Thymus (tissue), 11 donors: Measurements from ENCODE around the gene IL15. TPM values are rescaled to one million over a fixed set of nuclear protein-coding genes. Genes with fewer than 3 reads are reported as not detected.
"Not testable (repeated sequence)": the region's sequence is repeated elsewhere in the genome, so short reads cannot be mapped to it uniquely, and the experiment has no call there.

ENCODE experiments used
- DNase-seq, 9 donors: peaks; one replicate each; pipeline ENCODE4 v3.0.0-alpha.2; 2013; ENCODE audit warnings: low spot score in 9 of 9, low read depth in 6 of 9, missing footprints in 1 of 9
- H3K27ac ChIP-seq, 2 donors: one replicate each; pipeline ENCODE4 v1.5.1; 2013; ENCODE audit warnings: control low read depth in 1 of 2, low read depth in 1 of 2, low read length in 1 of 2, mild to moderate bottlenecking in 1 of 2, moderate library complexity in 1 of 2
- H3K27me3 ChIP-seq, 2 donors: one replicate each; pipeline ENCODE4 v1.5.1; 2013; ENCODE audit warnings: low read length in 1 of 2; ENCODE audit not compliant: control insufficient read depth in 2 of 2, insufficient read depth in 1 of 2
- H3K36me3 ChIP-seq, 2 donors: one replicate each; pipeline ENCODE4 v1.5.1; 2013; ENCODE audit warnings: low read length in 1 of 2, mild to moderate bottlenecking in 1 of 2, moderate library complexity in 1 of 2; ENCODE audit not compliant: control insufficient read depth in 2 of 2, insufficient read depth in 2 of 2
- H3K4me1 ChIP-seq, 2 donors: one replicate each; pipeline ENCODE4 v1.5.1; 2013; ENCODE audit warnings: low read length in 2 of 2; ENCODE audit not compliant: control insufficient read depth in 2 of 2, insufficient read depth in 2 of 2
- H3K4me3 ChIP-seq, 2 donors: one replicate each; pipeline ENCODE4 v1.5.1; 2013; ENCODE audit warnings: low read length in 2 of 2, control low read depth in 1 of 2, mild to moderate bottlenecking in 1 of 2
- H3K9me3 ChIP-seq, 2 donors: one replicate each; pipeline ENCODE4 v1.5.1; 2013; ENCODE audit warnings: low read length in 1 of 2, mild to moderate bottlenecking in 1 of 2; ENCODE audit not compliant: control insufficient read depth in 2 of 2, insufficient read depth in 1 of 2
- WGBS: extraction: QIAGEN DNeasy Blood & Tissue Kit; methylation state at CpG from one replicate; pipeline ENCODE4 v1.1.7; 2013; 5-methylcytosine and 5-hydroxymethylcytosine counted together
- polyA plus RNA-seq: library from polyadenylated mRNA; stranded (reverse); fragments of 200-250 nt; gene quantifications from one replicate; pipeline ENCODE4 v1.2.3, GENCODE V29; 2013
- total RNA-seq: library from RNA; stranded (reverse); fragments of 120-200 nt; gene quantifications from one replicate; pipeline ENCODE4 v1.2.4, GENCODE V29; 2013
- donor health status: healthy.

The IL15 gene
- total and polyA plus RNA-seq, 2 donors: 9.1 to 38.9 TPM

DNA sequence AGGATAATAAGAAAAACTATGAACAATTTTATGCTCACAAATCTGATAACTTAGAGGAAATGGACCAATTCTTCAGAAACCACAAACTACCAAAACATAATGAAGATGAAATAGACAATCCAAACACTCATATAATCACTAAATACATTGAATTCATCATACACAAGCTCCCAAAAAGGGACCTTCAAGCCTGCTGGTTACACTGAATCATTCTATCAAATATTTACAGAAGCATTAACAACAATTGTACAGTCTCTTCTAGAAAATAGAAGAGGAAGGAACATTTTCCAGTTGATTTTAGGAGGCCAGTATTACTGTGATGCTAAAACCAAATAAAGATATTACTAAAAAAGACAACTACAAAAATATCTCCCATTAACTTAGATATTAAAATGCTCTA, 88.3 kb downstream of the IL15 start:
- Histone ChIP-seq H3K4me3 (no peak overlapping the region), H3K36me3 (no peaks in the 10 kb centered on the region), H3K27me3 (no peaks in the 10 kb centered on the region), H3K9me3 (no peaks in the 10 kb centered on the region), H3K27ac (no peak overlapping the region), H3K4me1 (no peaks in the 10 kb centered on the region)
- no peak for DNase-seq

DNA sequence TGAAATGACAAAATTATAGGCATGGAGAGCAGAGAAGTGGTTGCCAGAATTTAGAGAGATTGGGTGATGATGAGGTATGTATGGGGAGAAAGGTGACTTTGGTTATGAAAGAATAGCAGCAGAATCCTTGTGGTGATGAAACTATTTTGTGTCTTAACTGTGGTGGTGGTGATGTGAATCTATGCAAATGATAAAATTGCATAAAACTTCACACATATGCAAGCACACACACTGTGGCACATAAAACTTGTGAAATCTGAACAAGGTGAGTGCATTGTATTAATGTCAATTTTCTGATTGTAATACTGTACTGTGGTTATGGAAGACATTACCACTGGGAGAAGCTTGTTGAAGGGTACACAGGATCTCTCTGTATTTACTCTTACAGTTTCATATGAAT, 91.0 kb downstream of the IL15 start:
- Histone ChIP-seq H3K4me1 (no peaks in the 10 kb centered on the region), H3K4me3 (no peak overlapping the region), H3K36me3 (no peaks in the 10 kb centered on the region), H3K9me3 (no peaks in the 10 kb centered on the region), H3K27me3 (no peaks in the 10 kb centered on the region), H3K27ac (no peak overlapping the region)
- DNase-seq: no peak

DNA sequence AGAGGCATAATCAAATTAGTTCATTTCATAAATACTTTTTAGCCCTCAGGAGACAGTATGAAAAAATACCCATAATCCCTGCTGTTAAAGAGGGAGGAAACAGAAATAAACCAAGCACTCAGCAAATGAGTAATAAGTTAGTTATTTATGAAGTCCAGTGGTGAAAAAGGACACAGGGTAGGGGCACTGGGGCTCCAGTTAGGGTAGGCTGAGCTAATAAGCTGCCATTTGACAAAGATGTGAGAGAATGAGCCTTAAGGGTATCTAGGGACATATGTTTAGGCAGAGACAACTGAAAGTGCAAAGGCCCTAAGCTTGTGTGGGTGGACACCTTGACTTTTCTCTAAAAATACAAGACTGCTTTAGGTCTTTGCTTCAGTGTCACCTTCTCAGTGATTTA, 94.4 kb downstream of the IL15 start:
- no peak overlapping the region for H3K27ac ChIP-seq
- no peaks in the 10 kb centered on the region for H3K9me3 ChIP-seq
- no peaks in the 10 kb centered on the region for H3K27me3 ChIP-seq
- H3K4me3 ChIP-seq: no peak overlapping the region
- no peaks in the 10 kb centered on the region for H3K4me1 ChIP-seq
- DNase-seq: no peak
- H3K36me3 ChIP-seq: no peaks in the 10 kb centered on the region

DNA sequence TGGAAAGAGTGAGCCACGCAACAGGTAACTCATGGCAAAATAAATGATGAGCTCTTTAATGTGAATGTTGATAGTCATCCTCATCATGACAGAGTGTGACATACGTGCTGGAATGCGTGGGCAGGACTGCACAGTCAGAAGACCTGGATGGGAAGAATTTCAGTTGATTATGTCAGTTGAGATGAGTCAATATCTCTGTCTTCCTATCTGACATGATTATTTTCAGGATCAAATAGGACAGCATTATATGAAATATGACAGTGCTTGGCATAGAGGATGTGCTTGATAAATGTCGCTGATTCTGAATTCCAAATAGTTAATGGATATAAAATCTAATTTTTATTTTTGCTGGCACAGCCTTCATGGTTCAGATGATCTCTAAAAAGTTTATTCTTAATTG, 95.1 kb downstream of the IL15 start:
- WGBS: 97% methylated on average over 4 of the region's 4 CpGs
- Histone ChIP-seq H3K4me1 (no peaks in the 10 kb centered on the region), H3K9me3 (no peaks in the 10 kb centered on the region), H3K36me3 (no peaks in the 10 kb centered on the region), H3K27me3 (no peaks in the 10 kb centered on the region), H3K27ac (no peak overlapping the region), H3K4me3 (no peak overlapping the region)
- DNase-seq: no peak

DNA sequence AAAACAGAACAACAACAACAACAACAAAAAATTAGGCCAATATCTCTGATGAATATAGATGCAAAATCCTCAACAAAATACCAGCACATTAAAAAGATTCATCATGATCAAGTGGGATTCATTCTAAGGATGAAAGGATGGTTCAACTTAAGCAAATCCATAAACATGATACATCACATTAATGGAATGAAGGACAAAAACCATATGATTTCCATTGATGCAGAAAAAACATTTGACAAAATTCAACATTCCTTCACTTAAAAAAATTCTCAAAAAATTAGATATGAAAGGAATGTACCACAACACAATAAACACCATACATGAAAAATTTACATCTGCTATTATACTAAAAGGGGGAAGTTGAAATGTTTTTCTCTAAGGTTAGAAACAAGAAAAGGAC, 103.3 kb downstream of the IL15 start:
- Histone ChIP-seq H3K9me3 (no peaks in the 10 kb centered on the region), H3K4me3 (no peak overlapping the region), H3K27ac (no peak overlapping the region), H3K36me3 (no peaks in the 10 kb centered on the region), H3K27me3 (no peaks in the 10 kb centered on the region), H3K4me1 (no peaks in the 10 kb centered on the region)
- DNase-seq: no peak

DNA sequence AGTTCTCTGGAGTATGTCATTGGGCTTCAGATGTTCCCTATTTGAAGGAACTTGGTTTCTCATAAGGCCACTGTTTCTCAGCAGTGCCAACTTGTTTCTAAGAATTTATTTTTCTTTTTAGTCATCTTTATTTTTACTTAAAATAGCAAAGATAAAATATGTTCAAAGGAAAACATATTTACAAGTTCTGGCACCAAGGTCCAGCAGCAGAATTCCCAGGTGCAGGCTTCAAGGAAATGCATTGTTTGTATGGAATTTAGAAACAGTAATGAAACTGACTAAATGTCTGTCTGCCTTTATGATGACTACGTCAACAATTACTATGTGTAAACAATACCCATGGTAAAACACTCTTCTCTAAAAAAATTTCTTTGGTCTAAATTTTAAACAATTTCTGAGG, 109.6 kb downstream of the IL15 start:
- Histone ChIP-seq H3K27me3 (no peaks in the 10 kb centered on the region), H3K4me3 (no peak overlapping the region), H3K27ac (no peak overlapping the region), H3K36me3 (no peaks in the 10 kb centered on the region), H3K4me1 (no peaks in the 10 kb centered on the region), H3K9me3 (no peaks in the 10 kb centered on the region)
- WGBS: 98% methylated on average over 1 of the region's 1 CpG
- DNase-seq: no peak

DNA sequence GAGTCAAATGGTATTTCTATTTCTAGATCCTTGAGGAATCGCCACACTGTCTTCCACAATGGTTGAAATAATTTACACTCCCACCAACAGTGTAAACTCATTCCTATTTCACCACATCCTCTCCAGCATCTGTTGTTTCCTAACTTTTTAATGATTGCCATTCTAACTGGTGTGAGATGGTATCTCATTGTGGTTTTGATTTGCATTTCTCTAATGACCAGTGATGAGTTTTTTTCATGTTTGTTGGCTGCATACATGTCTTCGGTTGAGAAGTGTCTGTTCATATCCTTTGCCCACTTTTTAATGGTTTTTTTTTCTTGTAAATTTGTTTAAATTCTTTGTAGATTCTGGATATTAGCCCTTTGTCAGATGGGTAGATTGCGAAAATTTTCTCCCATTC, 115.4 kb downstream of the IL15 start:
- 99% methylated on average over 3 of the region's 3 CpGs for WGBS
- H3K36me3 ChIP-seq, H3K27me3 ChIP-seq, H3K4me1 ChIP-seq, H3K27ac ChIP-seq, H3K4me3 ChIP-seq, DNase-seq, H3K9me3 ChIP-seq: not testable (repeated sequence)

DNA sequence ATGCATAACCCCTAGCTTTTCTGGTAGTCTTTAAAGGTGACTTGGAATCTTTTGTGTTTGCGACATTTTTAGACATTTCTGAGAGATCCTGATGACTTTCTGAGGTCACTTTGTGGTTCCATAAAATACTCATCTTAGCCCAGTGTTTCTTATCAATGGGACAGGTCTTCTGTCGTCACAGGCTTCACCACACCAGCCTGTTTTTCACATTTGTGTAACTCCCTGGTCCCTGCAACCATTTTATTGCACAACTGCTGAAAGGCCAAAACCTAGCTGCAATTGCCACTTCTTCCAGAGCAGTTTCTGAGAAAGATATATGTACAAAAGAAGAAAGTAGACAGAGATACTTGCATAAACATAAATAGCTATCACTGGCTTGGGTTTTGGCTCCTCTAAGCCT, 120.9 kb downstream of the IL15 start:
- WGBS: 91% methylated on average over 2 of the region's 2 CpGs

DNA sequence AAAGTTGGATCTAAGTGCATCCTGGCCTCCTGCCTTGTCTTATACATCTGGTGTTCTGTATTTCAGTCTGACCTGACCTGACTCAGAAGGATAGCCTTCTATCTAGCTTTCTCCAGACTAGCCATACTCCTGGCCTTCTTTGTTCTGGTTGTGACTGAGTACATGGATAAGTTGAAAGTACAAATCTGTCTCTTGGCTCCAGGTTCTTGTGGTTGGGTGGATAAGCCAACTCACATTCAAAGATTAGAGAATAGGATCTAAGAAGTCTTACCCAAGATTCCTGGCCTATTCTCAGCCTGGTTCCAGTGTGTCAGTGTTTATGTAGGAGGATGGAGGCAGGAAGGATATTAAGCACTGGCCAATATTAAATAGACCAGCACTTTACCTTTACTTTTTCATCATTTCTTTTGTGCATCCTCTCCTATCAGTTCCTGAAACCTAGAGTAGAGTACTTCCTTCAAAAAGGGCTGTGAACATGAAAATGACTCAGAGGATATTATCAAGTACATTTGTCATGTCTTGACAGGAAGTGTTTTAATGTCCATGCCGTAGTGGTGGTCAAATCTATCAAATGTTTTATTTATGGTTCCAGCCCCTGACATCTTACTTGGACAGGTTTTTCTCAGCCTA, 123.5 kb downstream of the IL15 start:
- no peaks in the 10 kb centered on the region for H3K4me1 ChIP-seq
- no peaks in the 10 kb centered on the region for H3K9me3 ChIP-seq
- WGBS: 32% methylated on average over 1 of the region's 1 CpG
- H3K27me3 ChIP-seq: no peaks in the 10 kb centered on the region
- no peak overlapping the region for H3K4me3 ChIP-seq
- no peak overlapping the region for H3K27ac ChIP-seq
- no peaks in the 10 kb centered on the region for H3K36me3 ChIP-seq
- DNase-seq: no peak

More for the DNA sequence above, 120.9 kb downstream of the IL15 start:
- Histone ChIP-seq H3K27me3 (no peaks in the 10 kb centered on the region), H3K4me1 (no peaks in the 10 kb centered on the region), H3K9me3 (no peaks in the 10 kb centered on the region), H3K27ac (no peak overlapping the region), H3K4me3 (no peak overlapping the region), H3K36me3 (no peaks in the 10 kb centered on the region)
- no peak for DNase-seq

DNA sequence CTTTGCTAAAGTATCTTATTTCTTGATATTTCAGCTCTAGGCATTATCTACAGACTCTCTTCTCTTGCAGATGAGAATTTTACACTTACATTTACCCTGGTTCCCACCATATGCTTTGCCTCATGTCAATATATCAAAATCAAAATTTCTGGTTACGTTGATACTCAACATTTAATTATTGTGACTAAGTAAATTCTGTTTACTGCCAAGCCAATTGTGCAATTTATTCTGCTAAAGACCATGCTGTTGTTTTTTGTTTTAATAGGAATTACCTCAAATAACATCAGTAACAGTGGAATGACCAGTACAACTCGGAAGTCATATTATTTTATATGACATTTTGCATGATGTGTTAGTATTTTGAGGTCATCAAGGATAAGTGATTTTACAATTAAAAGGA, 125.5 kb downstream of the IL15 start:
- 98% methylated on average over 2 of the region's 2 CpGs for WGBS
- H3K27ac ChIP-seq: no peak overlapping the region

More for the DNA sequence above, 125.5 kb downstream of the IL15 start:
- Histone ChIP-seq H3K27me3 (no peaks in the 10 kb centered on the region), H3K36me3 (no peaks in the 10 kb centered on the region), H3K4me3 (no peak overlapping the region), H3K9me3 (no peaks in the 10 kb centered on the region), H3K4me1 (no peaks in the 10 kb centered on the region)
- DNase-seq: no peak
